Fibroblast of the aortic adventitia (primary cell): ENCODE results near the gene FRMD1. TPM values are rescaled to one million over a fixed set of nuclear protein-coding genes. Genes with fewer than 3 reads are reported as not detected.

Experiments
- DNase-seq: peaks from one replicate; pipeline ENCODE4 v3.0.0-alpha.2; 2010; ENCODE audit warnings: low read depth
- H3K4me3 ChIP-seq: 2 replicates; pipeline ENCODE4 v1.5.1; 2011; ENCODE audit warnings: low read depth, mild to moderate bottlenecking, control low read depth, low read length, moderate library complexity
- total RNA-seq: library from RNA; depleted of rRNA; stranded (reverse); fragments of >200 nt; gene quantifications from 2 replicates; pipeline ENCODE4 v1.2.3, GENCODE V29; 2012; ENCODE audit warnings: low replicate concordance
- TF ChIP-seq, protein P1 (sequence below): IDR thresholded peaks from 2 replicates; pipeline ENCODE4 v1.5.1; 2011; ENCODE audit warnings: mild to moderate bottlenecking, low read length, control low read depth, inconsistent platforms; ENCODE audit not compliant: insufficient read depth

FRMD1 gene
- total RNA-seq, 1 donor, result not detected

DNA sequence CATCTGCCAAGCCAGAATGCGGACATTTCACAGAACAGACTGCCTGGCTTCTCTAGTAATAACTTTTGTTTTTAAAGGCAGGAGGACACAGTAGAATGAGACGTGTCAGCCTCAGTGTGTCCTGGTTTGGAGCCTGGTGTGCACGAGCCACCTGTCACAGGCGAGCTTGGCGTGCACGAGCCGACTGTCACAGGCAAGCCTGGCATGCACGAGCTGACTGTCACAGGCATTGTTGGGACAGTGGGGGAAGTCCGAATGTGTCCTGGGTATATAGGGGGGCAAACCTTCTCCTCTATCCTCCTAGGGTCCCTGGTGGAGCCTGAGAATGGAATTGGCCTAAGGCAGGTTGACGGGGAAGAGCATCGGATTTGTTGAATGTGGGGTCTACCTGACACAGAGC, 74.1 kb downstream of the FRMD1 start:
- no peak overlapping the region for H3K4me3 ChIP-seq
- DNase-seq, result no peak
- TF ChIP-seq, protein P1, sequence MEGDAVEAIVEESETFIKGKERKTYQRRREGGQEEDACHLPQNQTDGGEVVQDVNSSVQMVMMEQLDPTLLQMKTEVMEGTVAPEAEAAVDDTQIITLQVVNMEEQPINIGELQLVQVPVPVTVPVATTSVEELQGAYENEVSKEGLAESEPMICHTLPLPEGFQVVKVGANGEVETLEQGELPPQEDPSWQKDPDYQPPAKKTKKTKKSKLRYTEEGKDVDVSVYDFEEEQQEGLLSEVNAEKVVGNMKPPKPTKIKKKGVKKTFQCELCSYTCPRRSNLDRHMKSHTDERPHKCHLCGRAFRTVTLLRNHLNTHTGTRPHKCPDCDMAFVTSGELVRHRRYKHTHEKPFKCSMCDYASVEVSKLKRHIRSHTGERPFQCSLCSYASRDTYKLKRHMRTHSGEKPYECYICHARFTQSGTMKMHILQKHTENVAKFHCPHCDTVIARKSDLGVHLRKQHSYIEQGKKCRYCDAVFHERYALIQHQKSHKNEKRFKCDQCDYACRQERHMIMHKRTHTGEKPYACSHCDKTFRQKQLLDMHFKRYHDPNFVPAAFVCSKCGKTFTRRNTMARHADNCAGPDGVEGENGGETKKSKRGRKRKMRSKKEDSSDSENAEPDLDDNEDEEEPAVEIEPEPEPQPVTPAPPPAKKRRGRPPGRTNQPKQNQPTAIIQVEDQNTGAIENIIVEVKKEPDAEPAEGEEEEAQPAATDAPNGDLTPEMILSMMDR, result no peak

DNA sequence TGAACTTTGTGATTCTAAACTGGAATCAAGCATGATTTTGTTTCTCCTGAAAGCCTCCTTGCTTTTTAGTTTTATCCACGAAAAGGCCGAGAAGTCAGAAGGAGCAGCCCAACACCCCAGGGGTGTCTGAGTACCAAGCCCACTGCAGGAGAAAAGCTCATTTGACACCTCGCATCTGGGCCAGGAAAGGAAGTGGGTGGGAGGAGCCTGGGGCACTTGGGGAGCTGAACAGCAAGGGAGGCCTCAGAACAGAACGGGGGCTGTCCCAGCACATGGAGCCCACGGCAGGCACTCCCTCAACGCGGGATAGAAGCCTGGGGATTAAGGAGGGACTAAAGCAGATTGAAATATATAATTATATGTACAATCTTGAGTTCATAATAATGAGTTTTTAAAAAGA, 75.0 kb downstream of the FRMD1 start:
- TF ChIP-seq, protein P1, result no peak
- H3K4me3 ChIP-seq, result no peak overlapping the region
- no peak for DNase-seq

Other genes starting within 250 kb of the FRMD1 start
- not detected in 2 replicates for gene KIF25, start 81.5 kb downstream of the FRMD1 start, total RNA-seq
- 0.27 and 0.98 TPM in 2 replicates for gene DACT2, start 240.6 kb upstream of the FRMD1 start, total RNA-seq